ENCODE measurements around the gene SLC22A23. TPM values are rescaled to one million over a fixed set of nuclear protein-coding genes. Genes with fewer than 3 reads are reported as not detected.

Gene SLC22A23
- total and polyA plus RNA-seq, 2 donors (not counting 1 experiment from before 2014, with no cell fraction given), result 0.18 to 1.4 TPM

DNA sequence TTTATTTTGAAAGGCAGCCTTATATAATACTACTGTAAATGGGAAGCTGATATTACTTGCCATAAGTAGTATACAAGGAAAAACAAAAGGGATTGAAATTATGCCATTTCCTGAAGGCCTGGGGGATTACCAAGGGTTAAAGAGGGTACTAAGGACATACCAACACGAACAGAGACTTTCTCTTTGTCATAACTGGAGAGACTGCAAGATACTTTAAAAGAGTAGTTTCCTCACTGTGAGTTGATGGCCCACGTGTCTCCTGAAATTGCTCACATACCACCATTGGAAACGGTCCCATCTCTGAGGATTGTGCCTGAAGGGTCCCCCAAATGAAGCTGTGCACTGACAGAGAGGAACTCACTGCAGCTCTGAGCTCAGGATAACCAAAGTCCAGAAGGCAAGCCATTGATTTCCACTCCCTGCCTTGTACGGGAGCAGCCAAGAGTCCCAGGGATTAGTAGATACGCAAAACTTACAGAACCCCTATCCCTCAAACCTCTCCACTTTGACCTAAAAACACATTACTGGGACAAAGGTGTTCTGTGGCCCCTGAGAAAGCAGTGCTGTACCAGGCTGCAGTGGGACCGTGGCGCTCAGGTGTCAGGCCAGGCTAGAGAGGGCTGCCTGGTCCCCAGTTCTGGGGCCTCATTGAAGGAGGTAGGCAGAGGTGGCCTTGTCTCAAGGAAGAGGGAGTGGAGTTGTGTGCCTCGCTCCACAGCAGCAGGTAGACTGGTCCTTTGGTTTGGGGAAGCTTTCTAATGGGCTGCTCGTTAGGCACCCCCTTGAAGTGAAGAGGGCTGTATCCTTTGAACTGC is 182.9 kb downstream of the SLC22A23 start:
- WGBS (ENCODE audit: insufficient coverage), result 94% methylated on average over 8 of the region's 9 CpGs
- Mint-ChIP-seq H3K4me3 (no peak overlapping the region), H3K4me1 (no peaks in the 10 kb centered on the region), H3K27me3 (no peaks in the 10 kb centered on the region), H3K9me3 (ENCODE audit: insufficient read depth) (no peaks in the 10 kb centered on the region), H3K27ac (no peak overlapping the region)
- intact Hi-C loops (cut with micrococcal nuclease), result no loop called here
- no peaks in the 10 kb centered on the region for H3K27me3 ChIP-seq (replicated peaks in 1 of 4; ENCODE audit: control extremely low read depth in 1 of 4, control insufficient read depth in 3 of 4, insufficient read depth in 4 of 4, low read length in 3 of 4)
- ChIA-PET POLR2A (no interaction called here), CTCF (interaction anchor here (3.4 to 14.3 kb wide), 2 partner anchors 458 to 705 kb away, joined by 9 to 269 read pairs; no protein-coding TSS in a partner anchor)
- no peaks in the 10 kb centered on the region for H3K9me3 ChIP-seq (ENCODE audit: control extremely low read depth in 1 of 3, control insufficient read depth in 2 of 3, insufficient read depth in 1 of 3, low read length in 2 of 3)
- TF ChIP-seq EZH2 (IDR thresholded peaks at IDR 0.05; ENCODE audit: borderline replicate concordance, insufficient read depth, low read depth, low read length, poor library complexity, severe bottlenecking), result no peak
- TF ChIP-seq, protein P1, sequence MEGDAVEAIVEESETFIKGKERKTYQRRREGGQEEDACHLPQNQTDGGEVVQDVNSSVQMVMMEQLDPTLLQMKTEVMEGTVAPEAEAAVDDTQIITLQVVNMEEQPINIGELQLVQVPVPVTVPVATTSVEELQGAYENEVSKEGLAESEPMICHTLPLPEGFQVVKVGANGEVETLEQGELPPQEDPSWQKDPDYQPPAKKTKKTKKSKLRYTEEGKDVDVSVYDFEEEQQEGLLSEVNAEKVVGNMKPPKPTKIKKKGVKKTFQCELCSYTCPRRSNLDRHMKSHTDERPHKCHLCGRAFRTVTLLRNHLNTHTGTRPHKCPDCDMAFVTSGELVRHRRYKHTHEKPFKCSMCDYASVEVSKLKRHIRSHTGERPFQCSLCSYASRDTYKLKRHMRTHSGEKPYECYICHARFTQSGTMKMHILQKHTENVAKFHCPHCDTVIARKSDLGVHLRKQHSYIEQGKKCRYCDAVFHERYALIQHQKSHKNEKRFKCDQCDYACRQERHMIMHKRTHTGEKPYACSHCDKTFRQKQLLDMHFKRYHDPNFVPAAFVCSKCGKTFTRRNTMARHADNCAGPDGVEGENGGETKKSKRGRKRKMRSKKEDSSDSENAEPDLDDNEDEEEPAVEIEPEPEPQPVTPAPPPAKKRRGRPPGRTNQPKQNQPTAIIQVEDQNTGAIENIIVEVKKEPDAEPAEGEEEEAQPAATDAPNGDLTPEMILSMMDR (IDR thresholded peaks at IDR 0.05), result no peak
- peaks cover 37% of the 10 kb centered on the region for H4K20me1 ChIP-seq (ENCODE audit: control insufficient read depth, insufficient read depth, low read length, poor library complexity, severe bottlenecking)
- H3K4me3 ChIP-seq (ENCODE audit: control extremely low read depth in 1 of 5, extremely low read depth in 1 of 5, insufficient read depth in 1 of 5, low read depth in 2 of 5, low read length in 4 of 5), result no peak overlapping the region
- H2AFZ ChIP-seq (ENCODE audit: insufficient read depth, low read depth, low read length, poor library complexity, severe bottlenecking), result no peak overlapping the region
- H3K4me2 ChIP-seq (replicated peaks; ENCODE audit: low read depth, low read length, poor library complexity, severe bottlenecking), result no peak overlapping the region
- H3K4me1 ChIP-seq (ENCODE audit: control insufficient read depth in 2 of 2, insufficient read depth in 2 of 2, low read length in 2 of 2), result no peaks in the 10 kb centered on the region
- no peak for DNase-seq
- no peak for ATAC-seq (ENCODE audit: low read depth)
- H3K79me2 ChIP-seq (ENCODE audit: control insufficient read depth, insufficient read depth, low read length), result peaks cover 4% of the 10 kb centered on the region
- peaks cover 0 to 29% of the 10 kb centered on the region in 2 experiments for H3K36me3 ChIP-seq (replicated peaks in 1 of 2; ENCODE audit: control extremely low read depth in 1 of 2, control insufficient read depth in 1 of 2, extremely low read depth in 1 of 2, insufficient read depth in 2 of 2, low read length in 1 of 2)
- H3K9ac ChIP-seq (ENCODE audit: low read length), result no peak overlapping the region
- H3K27ac ChIP-seq (ENCODE audit: low read length in 2 of 2), result no peak overlapping the region

DNA sequence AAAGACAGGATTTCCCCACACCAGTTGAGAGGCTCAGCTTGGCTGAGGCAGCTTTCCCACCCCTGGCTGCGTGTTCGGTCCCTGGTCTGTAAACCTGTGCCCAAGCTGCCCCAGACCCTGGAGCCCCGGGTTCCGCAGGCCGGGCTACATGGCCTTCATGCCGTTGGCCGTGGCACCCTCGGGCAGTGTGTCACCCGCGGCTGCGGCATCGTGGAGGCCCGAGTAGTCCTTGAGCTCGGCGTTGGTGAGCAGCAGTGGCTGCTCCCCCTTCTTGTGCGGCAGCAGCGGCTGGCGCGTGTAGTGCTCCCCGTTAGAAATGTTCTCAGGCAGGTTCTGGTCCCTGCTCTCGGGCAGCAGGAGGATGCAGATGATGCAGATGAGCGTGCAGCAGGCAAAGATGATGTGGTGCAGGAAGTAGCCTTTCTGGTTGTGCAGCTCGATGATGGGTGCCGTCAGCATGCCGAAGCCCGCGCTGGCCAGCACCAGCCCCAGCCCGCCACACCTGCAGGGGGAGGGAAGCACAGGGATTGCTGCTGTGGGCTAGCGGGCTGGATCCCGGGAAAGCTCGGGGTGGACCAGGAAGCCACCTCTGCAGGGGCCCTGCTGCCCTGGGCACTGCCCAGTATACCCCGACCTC is 183.8 kb downstream of the SLC22A23 start:
- ChIA-PET CTCF (interaction anchor here (1.2 to 14.3 kb wide), 3 partner anchors 22 to 459 kb away, joined by 4 to 269 read pairs (median 9); no protein-coding TSS in a partner anchor), POLR2A (no interaction called here)
- Histone ChIP-seq H3K79me2 (ENCODE audit: control insufficient read depth, insufficient read depth, low read length) (peaks cover 5% of the 10 kb centered on the region), H3K9ac (ENCODE audit: low read length) (no peak overlapping the region), H2AFZ (ENCODE audit: insufficient read depth, low read depth, low read length, poor library complexity, severe bottlenecking) (no peak overlapping the region), H4K20me1 (ENCODE audit: control insufficient read depth, insufficient read depth, low read length, poor library complexity, severe bottlenecking) (peaks cover 41% of the 10 kb centered on the region), H3K4me3 (ENCODE audit: control extremely low read depth in 1 of 5, extremely low read depth in 1 of 5, insufficient read depth in 1 of 5, low read depth in 2 of 5, low read length in 4 of 5) (no peak overlapping the region), H3K4me2 (replicated peaks; ENCODE audit: low read depth, low read length, poor library complexity, severe bottlenecking) (no peak overlapping the region), H3K27ac (ENCODE audit: low read length in 2 of 2) (no peak overlapping the region), H3K4me1 (ENCODE audit: control insufficient read depth in 2 of 2, insufficient read depth in 2 of 2, low read length in 2 of 2) (no peaks in the 10 kb centered on the region), H3K27me3 (replicated peaks in 1 of 4; ENCODE audit: control extremely low read depth in 1 of 4, control insufficient read depth in 3 of 4, insufficient read depth in 4 of 4, low read length in 3 of 4) (no peaks in the 10 kb centered on the region), H3K9me3 (ENCODE audit: control extremely low read depth in 1 of 3, control insufficient read depth in 2 of 3, insufficient read depth in 1 of 3, low read length in 2 of 3) (no peaks in the 10 kb centered on the region), H3K36me3 (replicated peaks in 1 of 2; ENCODE audit: control extremely low read depth in 1 of 2, control insufficient read depth in 1 of 2, extremely low read depth in 1 of 2, insufficient read depth in 2 of 2, low read length in 1 of 2) (peaks cover 0 to 29% of the 10 kb centered on the region in 2 experiments)
- 97% methylated on average over 28 of the region's 32 CpGs for WGBS (ENCODE audit: insufficient coverage)
- TF ChIP-seq, protein P1 (IDR thresholded peaks at IDR 0.05), result no peak
- no peak for TF ChIP-seq EZH2 (IDR thresholded peaks at IDR 0.05; ENCODE audit: borderline replicate concordance, insufficient read depth, low read depth, low read length, poor library complexity, severe bottlenecking)
- Mint-ChIP-seq H3K27ac (no peak overlapping the region), H3K27me3 (no peaks in the 10 kb centered on the region), H3K9me3 (ENCODE audit: insufficient read depth) (no peaks in the 10 kb centered on the region), H3K4me3 (no peak overlapping the region), H3K4me1 (no peaks in the 10 kb centered on the region)
- intact Hi-C loops (cut with micrococcal nuclease), result no loop called here
- DNase-seq (no peak), ATAC-seq (ENCODE audit: low read depth) (no peak)
